ENCODE data around the gene ORM1.
A peak's percentile ranks its signal among the peaks of the same experiment; 100 is the strongest.

The ORM1 gene

DNA sequence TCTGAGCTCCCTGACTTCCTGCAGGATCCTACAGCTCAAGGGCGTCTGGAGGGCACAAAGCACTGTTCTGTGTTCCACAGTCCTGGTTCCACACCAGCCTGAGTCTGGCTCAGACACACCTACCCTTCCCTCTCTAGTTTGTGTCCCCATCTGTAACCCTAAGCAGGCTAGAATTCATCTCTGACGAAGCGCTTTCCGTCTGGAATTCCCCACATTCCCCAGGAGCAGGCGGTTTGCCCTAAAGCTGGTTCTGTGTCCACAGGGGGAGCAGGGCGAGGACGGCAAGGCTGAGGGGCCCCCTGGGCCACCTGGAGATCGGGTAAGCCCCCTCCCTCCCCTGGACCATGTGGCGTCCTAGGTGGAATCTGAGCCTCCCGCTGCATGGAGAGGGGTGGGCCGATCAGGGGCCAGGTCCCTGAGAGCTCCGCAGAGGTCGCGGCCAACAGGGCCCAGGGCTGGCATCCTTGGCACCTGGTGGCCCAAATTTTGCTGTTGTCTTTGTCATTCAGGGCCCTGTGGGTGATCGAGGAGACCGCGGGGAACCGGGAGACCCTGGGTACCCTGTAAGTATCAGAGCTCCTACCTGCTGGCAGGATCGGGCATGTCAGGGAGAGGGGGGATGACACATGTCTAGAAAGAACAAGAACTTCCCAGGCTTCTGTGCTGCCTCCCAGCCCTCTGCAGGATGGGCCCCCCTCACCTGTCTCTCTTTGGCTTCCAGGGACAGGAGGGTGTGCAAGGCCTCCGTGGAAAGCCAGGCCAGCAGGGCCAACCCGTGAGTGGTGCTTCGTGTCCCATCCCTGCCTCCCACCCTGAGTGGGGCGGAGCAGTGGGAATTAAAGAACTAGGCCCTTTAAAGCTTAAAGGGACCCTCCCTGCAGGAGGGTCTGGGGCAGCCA lies 34.5 kb upstream of the ORM1 start:
- DNase-seq = peak; percentile 34

DNA sequence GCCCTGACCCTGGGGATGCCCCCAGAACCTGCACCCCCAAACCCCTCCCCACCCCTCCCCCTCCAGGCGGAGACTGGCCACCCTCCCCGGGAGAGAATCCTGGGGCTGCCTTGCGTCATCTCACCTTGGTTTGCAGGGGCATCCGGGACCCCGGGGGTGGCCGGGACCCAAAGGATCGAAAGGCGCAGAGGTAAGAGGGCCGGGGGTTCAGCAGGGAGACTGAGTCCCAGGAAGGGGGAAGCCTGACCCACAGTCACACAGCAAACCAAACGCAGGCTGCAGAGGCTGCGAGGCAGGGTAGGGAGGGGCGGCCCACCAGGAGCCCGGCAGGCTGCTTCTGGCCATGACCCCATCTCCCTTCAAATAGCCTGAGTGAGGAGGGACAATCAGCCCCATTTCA lies 33.8 kb upstream of the ORM1 start:
- no peak for DNase-seq

DNA sequence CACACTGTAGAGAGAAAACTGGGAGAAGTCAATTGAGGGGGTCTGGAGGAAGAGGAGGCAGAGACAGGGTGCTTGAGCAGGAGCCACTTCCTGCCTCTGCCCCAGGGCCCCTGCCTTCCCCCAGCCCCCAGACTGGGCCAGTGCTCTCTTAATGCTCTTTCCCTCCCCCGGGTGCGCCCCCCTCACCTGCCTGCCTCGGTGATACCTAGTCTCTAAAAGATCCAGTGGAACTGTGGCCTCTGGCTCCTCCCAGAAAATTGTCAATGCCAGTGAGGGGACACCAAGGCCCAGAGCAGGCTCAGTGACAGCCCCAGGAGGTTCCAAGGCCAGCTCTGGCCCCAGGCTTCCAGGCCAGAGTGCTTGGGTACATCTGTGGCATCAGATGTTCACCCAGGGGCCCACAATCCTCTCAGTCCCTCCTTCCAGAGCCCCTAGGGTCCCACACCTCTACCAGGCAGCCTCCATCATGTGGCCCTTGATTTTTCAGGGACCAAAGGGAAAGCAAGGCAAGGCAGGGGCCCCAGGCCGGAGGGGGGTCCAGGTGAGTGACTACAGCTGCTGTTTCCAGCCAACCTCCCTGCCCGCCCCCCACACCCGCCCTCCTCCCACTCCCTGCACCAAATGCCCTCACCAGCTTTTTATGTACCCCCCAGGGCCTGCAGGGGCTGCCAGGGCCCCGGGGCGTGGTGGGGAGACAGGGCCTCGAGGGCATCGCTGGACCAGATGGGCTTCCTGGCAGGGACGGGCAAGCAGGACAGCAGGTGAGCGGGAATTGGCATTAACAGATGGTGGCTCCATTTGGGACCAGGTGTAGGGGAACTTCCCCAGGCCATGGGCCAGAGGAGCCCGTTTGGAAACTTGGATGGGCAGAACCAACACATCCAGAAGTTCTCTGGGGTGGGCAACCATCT lies 33.1 kb upstream of the ORM1 start:
- DNase-seq = no peak

DNA sequence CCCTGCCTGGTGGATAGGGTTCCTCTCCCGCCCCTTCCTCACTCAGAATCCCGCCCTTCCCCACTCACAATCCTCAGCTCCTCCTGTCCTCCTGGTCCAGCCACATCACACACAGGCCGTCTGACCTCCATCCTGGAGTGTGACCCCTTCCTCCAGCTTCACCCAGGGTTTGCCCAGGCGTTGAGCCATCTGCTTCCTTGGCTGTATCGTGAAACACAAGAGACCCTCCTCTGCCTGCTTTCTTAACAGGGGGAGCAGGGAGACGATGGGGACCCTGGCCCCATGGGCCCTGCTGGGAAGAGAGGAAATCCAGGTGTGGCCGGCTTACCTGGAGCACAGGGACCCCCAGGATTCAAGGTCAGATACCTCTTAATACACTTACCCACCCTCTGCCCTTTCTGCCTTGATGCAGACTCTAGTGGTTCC lies 32.3 kb upstream of the ORM1 start:
- no peak for DNase-seq

- DNase-seq = peak; percentile 55
Measured at GRCh38 chr9:114291064-114291474, 31.8 kb upstream of the ORM1 start.

DNA sequence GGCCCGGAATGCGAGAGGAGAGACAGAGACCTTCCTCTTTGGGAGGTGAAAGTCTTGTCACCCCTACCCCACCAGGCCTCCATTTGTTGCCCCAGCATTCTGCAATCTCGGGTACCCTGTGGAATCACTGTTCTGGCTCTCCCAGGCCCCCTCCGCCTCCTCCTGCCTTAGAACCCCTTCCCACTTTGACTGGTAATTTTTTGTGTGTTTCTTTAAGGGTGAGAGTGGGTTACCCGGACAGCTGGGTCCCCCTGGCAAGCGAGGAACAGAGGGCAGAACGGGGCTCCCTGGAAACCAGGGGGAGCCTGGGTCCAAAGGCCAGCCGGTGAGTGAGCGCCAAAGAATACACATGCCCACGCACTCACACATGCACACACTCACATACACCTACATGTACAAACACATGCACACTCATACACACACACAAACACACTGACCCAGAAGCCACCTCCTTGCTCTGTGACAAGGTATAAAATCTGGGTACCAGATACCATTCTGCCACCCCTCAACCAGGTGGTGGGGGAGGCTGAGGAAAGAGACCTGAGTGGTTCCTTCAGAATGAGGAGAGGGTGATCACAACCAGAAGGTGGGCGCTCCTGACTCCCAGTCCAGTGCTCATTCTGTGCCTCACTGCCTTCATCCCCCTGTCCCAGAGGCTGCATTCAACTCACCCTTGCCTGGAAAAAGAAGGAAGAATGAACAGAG lies 30.9 kb upstream of the ORM1 start:
- DNase-seq = no peak

DNA sequence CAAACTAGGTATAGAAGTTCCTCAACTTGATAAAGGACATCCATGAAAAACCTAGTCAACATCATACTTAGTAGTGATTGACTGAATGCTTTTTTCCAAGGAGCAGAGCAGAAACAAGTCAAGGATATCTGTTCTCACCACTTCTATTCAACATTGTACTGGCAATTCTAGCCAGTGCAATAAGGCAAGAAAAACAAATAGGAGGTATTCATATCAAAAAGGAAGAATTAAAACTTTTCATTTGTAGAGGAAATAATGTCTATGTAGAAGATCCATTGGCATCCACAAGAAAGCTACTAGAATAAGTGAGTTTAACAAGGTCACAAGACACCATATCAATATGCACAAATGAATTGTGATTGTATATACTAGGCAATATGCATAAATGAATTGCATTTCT lies 28.2 kb upstream of the ORM1 start:
- no peak for DNase-seq

DNA sequence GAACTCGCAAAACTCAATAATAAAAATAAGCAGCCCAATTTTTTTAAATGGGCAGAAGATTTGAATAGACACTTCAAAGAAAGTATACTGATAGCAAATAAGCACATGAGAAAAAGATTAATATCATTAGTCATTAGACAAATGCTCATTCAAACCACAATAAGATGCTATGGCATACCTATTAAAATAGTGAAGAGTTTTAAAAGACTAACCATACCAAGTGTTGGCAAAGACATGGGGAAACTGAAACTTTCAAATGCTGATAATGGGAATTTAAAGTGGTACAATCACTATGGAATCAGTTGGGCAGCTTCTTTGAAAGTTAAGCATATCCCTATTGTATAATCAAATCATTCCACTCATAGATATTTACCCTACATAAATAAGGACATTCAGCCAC lies 26.6 kb upstream of the ORM1 start:
- DNase-seq = no peak

DNA sequence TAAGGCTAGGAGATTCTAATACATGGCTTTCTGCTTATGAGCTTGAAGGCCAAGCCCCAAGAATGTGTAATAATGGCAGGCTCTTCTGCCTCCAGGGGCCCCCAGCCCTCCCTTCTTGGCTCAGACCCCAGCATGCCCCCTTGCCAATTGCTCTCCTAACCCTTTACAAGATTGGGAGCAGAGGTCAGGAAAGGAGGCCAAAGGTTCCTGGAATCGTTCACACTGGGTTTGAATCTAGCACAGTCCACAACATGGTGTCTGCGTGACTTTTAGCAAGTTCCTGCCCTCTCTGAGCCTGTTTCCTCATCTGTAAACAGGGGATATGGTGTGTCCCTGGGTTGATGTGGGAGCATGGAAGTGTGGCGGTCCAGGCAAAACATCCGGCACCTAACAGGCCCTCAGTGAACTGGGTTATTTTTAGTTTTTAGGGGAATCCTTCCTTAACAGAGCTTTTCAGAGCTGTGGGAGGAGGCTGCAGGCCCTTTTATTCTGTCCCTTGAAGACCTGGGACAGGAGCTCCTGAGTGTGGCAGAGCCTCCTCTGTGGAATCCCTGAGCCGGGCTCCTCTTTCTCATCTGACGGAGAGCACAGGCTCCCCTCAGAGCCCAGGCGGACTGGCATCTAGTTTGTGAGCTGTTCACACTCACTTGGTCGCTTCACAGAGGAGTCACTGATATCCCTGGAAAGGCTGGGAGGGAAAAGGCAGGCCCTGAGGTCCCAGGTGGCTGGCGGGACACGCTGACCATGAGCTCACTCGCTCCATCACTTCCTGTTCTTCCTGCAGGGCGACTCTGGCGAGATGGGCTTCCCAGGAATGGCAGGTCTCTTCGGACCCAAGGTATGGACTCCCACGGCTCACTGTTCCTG lies 23.4 kb upstream of the ORM1 start:
- no peak for DNase-seq

- no peak for DNase-seq
Measured at GRCh38 chr9:114300153-114300845, 22.6 kb upstream of the ORM1 start.

GRCh38 chr9:114300846-114301797 lies 21.8 kb upstream of the ORM1 start:
- DNase-seq = no peak

DNA sequence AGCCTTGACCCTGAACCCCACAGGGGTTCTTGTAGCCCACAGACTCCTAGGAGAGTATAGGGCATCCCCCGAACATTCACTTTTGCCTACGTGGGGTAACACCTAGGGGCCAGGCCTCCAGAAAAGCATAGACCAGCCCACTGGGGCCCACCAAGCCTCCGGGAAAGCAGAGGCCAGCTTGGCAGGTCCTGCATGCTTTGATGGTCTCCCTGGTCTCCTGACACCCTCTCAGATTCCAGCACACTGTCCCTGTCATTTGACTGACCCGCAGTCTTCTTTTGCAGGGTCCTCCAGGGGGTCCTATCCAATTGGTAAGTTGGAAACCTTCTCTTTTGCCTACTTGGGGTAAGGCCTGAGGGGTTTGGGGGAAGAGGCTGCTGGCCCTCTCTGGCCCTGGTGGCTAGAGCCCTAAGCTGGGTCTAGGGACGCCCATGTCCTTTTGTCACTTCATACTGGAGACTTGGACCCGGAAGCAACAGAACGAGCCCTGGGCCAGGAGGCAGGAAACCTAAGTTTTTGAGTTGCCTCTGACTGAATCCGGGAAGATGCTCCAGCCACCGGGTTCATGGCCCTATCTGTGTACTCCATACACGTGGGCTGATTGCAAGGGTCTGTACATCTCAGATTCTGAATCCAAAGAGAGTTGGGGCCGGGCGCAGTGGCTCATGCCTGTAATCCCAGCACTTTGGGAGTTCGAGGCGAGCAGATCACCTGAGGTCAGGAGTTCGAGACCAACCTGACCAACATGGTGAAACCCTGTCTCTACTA lies 20.9 kb upstream of the ORM1 start:
- DNase-seq = no peak

DNA sequence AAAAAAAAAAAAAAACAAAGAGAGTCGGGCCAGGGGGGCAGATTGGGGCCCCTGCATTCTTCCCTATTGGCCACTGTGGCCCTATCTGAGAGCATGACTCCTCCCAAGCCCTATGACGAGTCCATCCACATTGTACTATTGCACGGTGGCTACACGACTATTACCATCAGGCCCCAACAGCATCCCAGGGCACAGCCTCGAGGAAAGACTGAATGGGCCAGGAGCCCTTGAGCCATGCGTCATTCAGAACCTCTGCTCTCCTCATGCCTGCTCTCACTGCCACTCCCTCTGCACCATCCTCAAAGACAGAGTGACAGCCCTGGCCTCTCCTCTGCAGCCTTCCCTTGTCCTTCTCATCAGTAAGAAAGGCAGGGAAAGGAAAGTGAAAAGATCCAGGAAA lies 20.2 kb upstream of the ORM1 start:
- DNase-seq = no peak

DNA sequence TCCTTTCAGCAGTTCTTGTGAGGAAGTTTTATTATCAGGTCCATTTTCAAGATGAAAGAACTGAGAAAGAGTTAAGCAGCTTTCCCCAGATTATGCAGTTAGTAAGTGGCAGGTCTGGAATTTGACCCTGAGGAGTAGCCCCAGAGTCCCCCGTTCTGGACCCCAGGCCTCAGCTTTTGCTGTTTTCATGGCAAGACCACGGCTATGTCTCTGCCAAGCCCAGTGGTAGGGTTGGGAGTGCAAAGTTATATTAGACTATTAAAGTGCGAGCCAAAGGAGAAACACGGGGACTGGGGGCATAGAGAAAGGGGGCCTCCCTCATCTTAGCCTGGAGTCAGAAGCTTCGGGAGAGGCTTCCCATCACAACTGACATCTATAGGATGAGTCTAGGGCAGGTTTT lies 19.3 kb upstream of the ORM1 start:
- no peak for DNase-seq

DNA sequence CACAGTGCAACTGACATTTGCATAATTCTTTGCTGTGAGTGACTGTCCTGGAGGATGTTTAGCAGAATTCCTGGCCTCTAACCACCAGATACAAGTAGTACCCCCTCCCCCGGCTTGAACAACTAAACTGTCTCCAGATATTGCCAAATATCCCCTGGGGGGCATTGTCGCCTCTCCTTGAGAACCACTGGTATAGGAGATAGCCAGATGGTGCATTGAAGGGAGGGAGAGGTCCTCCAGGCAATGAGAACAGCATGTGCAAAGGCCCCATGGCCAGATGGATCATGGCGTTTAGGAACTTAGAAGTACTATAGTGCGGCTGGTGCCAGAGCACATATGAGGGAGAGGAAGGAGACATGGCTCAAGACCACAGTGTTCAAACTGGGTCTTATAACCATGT lies 18.9 kb upstream of the ORM1 start:
- peak; percentile 79 for DNase-seq

GRCh38 chr9:114304416-114305188 lies 18.3 kb upstream of the ORM1 start:
- DNase-seq = no peak

GRCh38 chr9:114307899-114308267 lies 15.0 kb upstream of the ORM1 start:
- DNase-seq = no peak

DNA sequence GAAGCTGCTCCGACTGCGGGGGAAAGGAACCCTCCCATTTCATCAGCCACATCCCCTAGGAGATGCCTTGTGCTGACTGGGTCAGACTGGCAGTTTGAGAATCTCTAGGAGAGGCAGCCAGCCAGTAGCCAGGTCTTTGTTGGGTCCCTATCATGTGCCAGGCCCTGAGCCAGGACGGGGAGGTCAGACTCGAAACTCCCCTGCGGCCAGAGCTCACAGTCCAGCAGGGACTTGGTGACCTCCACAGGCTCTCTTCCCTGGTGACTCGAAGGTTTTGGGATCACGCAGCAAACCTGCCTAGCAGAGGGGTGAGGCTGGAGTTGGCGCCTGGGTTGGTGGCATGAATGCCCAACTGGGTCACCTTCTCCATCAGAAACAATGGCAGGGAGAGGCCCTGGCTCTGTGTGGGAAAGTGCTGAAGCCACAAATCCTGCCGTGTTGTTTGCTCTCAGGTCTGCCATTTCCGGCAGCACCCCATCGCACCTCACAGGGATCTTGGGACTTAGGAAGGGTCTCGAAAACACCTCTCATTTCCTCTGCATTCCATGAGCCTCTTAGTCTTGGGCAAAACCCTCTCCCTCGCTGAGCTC lies 14.4 kb upstream of the ORM1 start:
- no peak for DNase-seq
